K562 (cell line): ENCODE data around the gene TBX3. TPM values are rescaled to one million over a fixed set of nuclear protein-coding genes. Genes with fewer than 3 reads are reported as not detected.
A peak's percentile ranks its signal among the peaks of the same experiment; 100 is the strongest.

ENCODE experiments used
- ATAC-seq: fragments of 200-7000 bp; cut with Tn5 transposase; 3 replicates; pipeline ENCODE4 v1.9.1; 2020; ENCODE audit warnings: moderate library complexity
- BruUV-seq: library from RNA; stranded (reverse); fragments of 400-500 nt; replicated peaks from 2 replicates; lab custom pipeline; 2021; lab: Mats Ljungman, UMichigan
- CTCF ChIA-PET: fragments of 300-600 bp; formaldehyde crosslinking; extraction: SDS; loops from one replicate; lab custom pipeline; 2021; ENCODE audit warnings: low intra/inter-chr PET ratio; lab: Yijun Ruan, JAX
- POLR2A ChIA-PET: fragments of 300-600, 350-650 bp; sonication (Branson Sonifier 250); formaldehyde crosslinking; extraction: SDS; loops from one replicate; lab custom pipeline; 2021; ENCODE audit warnings: antibody characterized with exemption, inconsistent platforms; lab: Yijun Ruan, JAX
- DNase-seq, 4 experiments: peaks; one replicate each; pipeline versions ENCODE4 v3.0.0 to v3.0.0-alpha.2; 2011 to 2018; ENCODE audit warnings: low spot score in 3 of 4, mixed read lengths in 3 of 4; ENCODE audit errors: extremely low read depth in 1 of 4
- FAIRE-seq: peaks from 2 replicates; lab custom pipeline; 2011; peaks lifted over from hg19 to GRCh38; lab: Jason Lieb, UNC
- H2AFZ ChIP-seq: 2 replicates; pipeline ENCODE4 v1.6.0; 2011; ENCODE audit warnings: low read depth, low read length, control low read depth, inconsistent platforms
- H3K27ac ChIP-seq: fragments of 200-600 bp; 3 replicates; pipeline ENCODE4 v1.8.0; 2011; ENCODE audit warnings: low read depth, mild to moderate bottlenecking, control low read depth, inconsistent platforms, low read length, moderate library complexity, mixed read lengths; ENCODE audit errors: extremely low read depth
- H3K27me3 ChIP-seq, 2 experiments: fragments of 300-600 bp in 1 of 2; 2 replicates in 1 of 2; 3 replicates in 1 of 2; pipeline versions ENCODE4 v1.6.0 to v1.8.0; 2011; ENCODE audit warnings: inconsistent platforms in 2 of 2, low read length in 2 of 2, mild to moderate bottlenecking in 1 of 2, mixed read lengths in 1 of 2, moderate library complexity in 1 of 2; ENCODE audit not compliant: control insufficient read depth in 2 of 2, insufficient read depth in 2 of 2
- H3K36me3 ChIP-seq: fragments of 300-600 bp; 3 replicates; pipeline ENCODE4 v1.8.0; 2011; ENCODE audit warnings: mild to moderate bottlenecking, low read length, inconsistent platforms; ENCODE audit not compliant: control insufficient read depth, insufficient read depth
- H3K4me1 ChIP-seq, 2 experiments: fragments of 200-600 bp in 1 of 2; replicated peaks in 1 of 2; 2 replicates in 1 of 2; 3 replicates in 1 of 2; pipeline versions ENCODE4 v1.5.1 to v1.8.0; 2011; ENCODE audit warnings: inconsistent platforms in 2 of 2, low read length in 2 of 2, mild to moderate bottlenecking in 1 of 2, mixed read lengths in 1 of 2, moderate library complexity in 1 of 2; ENCODE audit not compliant: control insufficient read depth in 2 of 2, insufficient read depth in 2 of 2
- H3K4me2 ChIP-seq: 2 replicates; pipeline ENCODE4 v1.6.1; 2011; ENCODE audit warnings: low read length, control low read depth, inconsistent platforms, mixed read lengths; ENCODE audit not compliant: insufficient read depth
- H3K4me3 ChIP-seq: fragments of 200-600 bp; sonication (generic), shearing (Covaris generic); 2 replicates; pipeline ENCODE4 v1.5.1; 2016; ENCODE audit warnings: control low read depth, inconsistent platforms
- H3K79me2 ChIP-seq: fragments of 200-600 bp; 3 replicates; pipeline ENCODE4 v1.8.0; 2011; ENCODE audit warnings: low read length, inconsistent platforms; ENCODE audit not compliant: control insufficient read depth, insufficient read depth
- H3K9ac ChIP-seq, 2 experiments: 2 replicates each; pipeline versions ENCODE4 v1.6.0 to v1.6.1; 2011; ENCODE audit warnings: low read depth in 2 of 2, low read length in 2 of 2, control low read depth in 1 of 2, inconsistent platforms in 1 of 2, mild to moderate bottlenecking in 1 of 2, mixed read lengths in 1 of 2; ENCODE audit not compliant: insufficient read depth in 1 of 2
- H3K9me1 ChIP-seq: one replicate; pipeline ENCODE4 v1.6.0; 2011; ENCODE audit warnings: inconsistent platforms, mild to moderate bottlenecking, low read length, moderate library complexity; ENCODE audit not compliant: control insufficient read depth, insufficient read depth
- H3K9me3 ChIP-seq: replicated peaks from 2 replicates; pipeline ENCODE4 v1.5.1; 2011; ENCODE audit warnings: low read depth, low read length, inconsistent platforms; ENCODE audit not compliant: control insufficient read depth, insufficient read depth
- H4K20me1 ChIP-seq: replicated peaks from 2 replicates; pipeline ENCODE4 v1.6.1; 2011; ENCODE audit warnings: low read length, inconsistent platforms, mixed read lengths; ENCODE audit not compliant: control insufficient read depth, insufficient read depth
- KDM1A ChIP-seq, 2 experiments: fragments of 450-650 bp; IDR thresholded peaks; 2 replicates each; pipeline ENCODE4 v1.6.1; 2016; ENCODE audit warnings: mild to moderate bottlenecking in 2 of 2
- PPARD ChIP-seq: fragments of 250-450 bp; sonication (Bioruptor Pico); IDR thresholded peaks from 2 replicates; pipeline ENCODE4 v1.8.0; 2022; ENCODE audit warnings: inconsistent platforms, mild to moderate bottlenecking, moderate library complexity
- RBBP5 ChIP-seq: fragments of 200-600 bp; sonication (generic); IDR thresholded peaks from 2 replicates; pipeline ENCODE4 v1.6.1; 2012; ENCODE audit warnings: borderline replicate concordance, mild to moderate bottlenecking, low read length, control low read depth, inconsistent platforms; ENCODE audit not compliant: insufficient read depth, poor library complexity, severe bottlenecking
- RBM25 ChIP-seq: fragments of 200-400 bp; formaldehyde crosslinking; IDR thresholded peaks from 2 replicates; pipeline ENCODE4 v1.6.1; 2018; ENCODE audit warnings: low read length, low read depth, moderate library complexity; ENCODE audit not compliant: severe bottlenecking
- WGBS: fragments of 100-300 bp; shearing (Covaris generic); methylation state at CpG from one replicate; pipeline ENCODE4 v1.1.6; 2016; ENCODE audit warnings: low coverage, mixed read lengths; ENCODE audit not compliant: insufficient coverage; ENCODE audit errors: missing lambda C conversion rate; 5-methylcytosine and 5-hydroxymethylcytosine counted together
- in situ Hi-C: fragments of 300-500 bp; cut with MboI; formaldehyde crosslinking; loops from 4 replicates; pipeline ENCODE4 v1.15.0; 2018; ENCODE audit warnings: inconsistent platforms, mixed read lengths
- intact Hi-C: fragments of 100-400 bp; cut with micrococcal nuclease; formaldehyde crosslinking; loops from 2 replicates; pipeline ENCODE4 v1.14.2; 2022
- polyA plus RNA-seq, 8 experiments: library from polyadenylated mRNA; depleted of rRNA in 4 of 8; stranded (reverse) in 5 of 8; unstranded in 3 of 8; fragments of >200 nt; fragmentation: Nextera tagmentation in 2 of 8; fragmentation: Illumina TruSeq in 1 of 8; extraction: Ambion mirVana in 2 of 8; extraction: Trizol in 1 of 8; gene quantifications; 2 replicates each; pipeline versions ENCODE4 v1.2.1 to v1.2.3, GENCODE V29; 2011 to 2014; ENCODE audit warnings: inconsistent platforms in 1 of 8, missing spikeins in 1 of 8
- total RNA-seq, 7 experiments: library from RNA; depleted of rRNA in 6 of 7; stranded (reverse); fragments of >200 nt in 6 of 7; fragmentation: Illumina TruSeq in 2 of 7; extraction: Trizol in 2 of 7; gene quantifications; 2 replicates each; pipeline versions ENCODE4 v1.2.1 to v1.2.3, GENCODE V29; 2011 to 2021; ENCODE audit warnings: low replicate concordance in 1 of 7
- TF ChIP-seq, protein P1 (sequence below): fragments of 450-650 bp; IDR thresholded peaks from 2 replicates; pipeline ENCODE4 v1.6.1; 2017; ENCODE audit warnings: mild to moderate bottlenecking, moderate library complexity
- TF ChIP-seq, protein P2 (sequence below): sonication (generic); formaldehyde crosslinking; IDR thresholded peaks from 2 replicates; pipeline ENCODE4 v1.8.0; 2022; ENCODE audit warnings: mild to moderate bottlenecking, missing genetic modification reagents

Gene TBX3
- total and polyA plus RNA-seq, 9 of the 15 experiments (the other 6 are each of a cell fraction or from before 2014, with no cell fraction given): 0.03 to 0.60 (median 0.19) TPM

GRCh38 chr12:114638790-114639435 is 45.1 kb downstream of the TBX3 start:
- DNase-seq: no peak
- no peaks in the 10 kb centered on the region for H3K9me1 ChIP-seq
- TF ChIP-seq, protein P1, sequence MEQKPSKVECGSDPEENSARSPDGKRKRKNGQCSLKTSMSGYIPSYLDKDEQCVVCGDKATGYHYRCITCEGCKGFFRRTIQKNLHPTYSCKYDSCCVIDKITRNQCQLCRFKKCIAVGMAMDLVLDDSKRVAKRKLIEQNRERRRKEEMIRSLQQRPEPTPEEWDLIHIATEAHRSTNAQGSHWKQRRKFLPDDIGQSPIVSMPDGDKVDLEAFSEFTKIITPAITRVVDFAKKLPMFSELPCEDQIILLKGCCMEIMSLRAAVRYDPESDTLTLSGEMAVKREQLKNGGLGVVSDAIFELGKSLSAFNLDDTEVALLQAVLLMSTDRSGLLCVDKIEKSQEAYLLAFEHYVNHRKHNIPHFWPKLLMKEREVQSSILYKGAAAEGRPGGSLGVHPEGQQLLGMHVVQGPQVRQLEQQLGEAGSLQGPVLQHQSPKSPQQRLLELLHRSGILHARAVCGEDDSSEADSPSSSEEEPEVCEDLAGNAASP: no peak
- TF ChIP-seq PPARD (CRISPR knock-in tag): no peak
- TF ChIP-seq, protein P2, sequence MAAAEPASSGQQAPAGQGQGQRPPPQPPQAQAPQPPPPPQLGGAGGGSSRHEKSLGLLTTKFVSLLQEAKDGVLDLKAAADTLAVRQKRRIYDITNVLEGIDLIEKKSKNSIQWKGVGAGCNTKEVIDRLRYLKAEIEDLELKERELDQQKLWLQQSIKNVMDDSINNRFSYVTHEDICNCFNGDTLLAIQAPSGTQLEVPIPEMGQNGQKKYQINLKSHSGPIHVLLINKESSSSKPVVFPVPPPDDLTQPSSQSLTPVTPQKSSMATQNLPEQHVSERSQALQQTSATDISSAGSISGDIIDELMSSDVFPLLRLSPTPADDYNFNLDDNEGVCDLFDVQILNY (CRISPR knock-in tag): no peak
- TF ChIP-seq RBBP5: no peak
- TF ChIP-seq RBM25: peak; percentile 8
- TF ChIP-seq KDM1A (IDR thresholded peaks at IDR 0.05): peak; percentile 30 to 50; a peak in 2 of 4 replicates
- TF ChIP-seq, all 486 proteins: peak for 2
- no peak for ATAC-seq
- no TSS peak for BruUV-seq
- no peaks in the 10 kb centered on the region for H4K20me1 ChIP-seq
- no peak overlapping the region for H3K4me3 ChIP-seq
- in situ Hi-C loops: no loop called here
- no peak overlapping the region for H3K27ac ChIP-seq
- H3K9me3 ChIP-seq: no peaks in the 10 kb centered on the region
- no peak for FAIRE-seq
- H3K9ac ChIP-seq: no peak overlapping the region
- ChIA-PET POLR2A (no interaction called here), CTCF (no interaction called here)
- intact Hi-C loops: no loop called here
- no peak overlapping the region for H3K4me2 ChIP-seq
- no peaks in the 10 kb centered on the region for H3K79me2 ChIP-seq
- H2AFZ ChIP-seq: no peak overlapping the region
- 0% methylated on average over 6 of the region's 6 CpGs for WGBS
- H3K27me3 ChIP-seq: no peaks in the 10 kb centered on the region; a peak in 2 of 5 replicates
- no peaks in the 10 kb centered on the region for H3K36me3 ChIP-seq
- H3K4me1 ChIP-seq: no peaks in the 10 kb centered on the region
